GM12878 (cell line): Measurements from ENCODE around the gene KRAS. TPM values are rescaled to one million over a fixed set of nuclear protein-coding genes. Genes with fewer than 3 reads are reported as not detected.

Source experiments
- ASH2L ChIP-seq: fragments of 300-600, 200-600 bp; sonication (generic); IDR thresholded peaks from 2 replicates; pipeline ENCODE4 v1.6.1; 2017; ENCODE audit warnings: low read depth, mild to moderate bottlenecking, borderline replicate concordance
- CEBPB ChIP-seq, 2 experiments: fragments of 150-350 bp in 1 of 2; IDR thresholded peaks; 2 replicates each; pipeline ENCODE4 v1.6.1; 2012 to 2014; ENCODE audit warnings: low read depth in 2 of 2, low read length in 2 of 2, borderline replicate concordance in 1 of 2, inconsistent platforms in 1 of 2
- HCFC1 ChIP-seq: fragments of 150-350 bp; IDR thresholded peaks from 2 replicates; pipeline ENCODE4 v1.6.1; 2014; ENCODE audit warnings: low read length
- IKZF2 ChIP-seq, 2 experiments: fragments of 450-650 bp; IDR thresholded peaks; 2 replicates each; pipeline ENCODE4 v1.6.1; 2017; ENCODE audit warnings: mild to moderate bottlenecking in 2 of 2, moderate library complexity in 2 of 2
- JUND ChIP-seq: IDR thresholded peaks from 2 replicates; pipeline ENCODE4 v1.6.1; 2012; ENCODE audit warnings: low read depth, mild to moderate bottlenecking, low read length, improper control_type of control experiment, moderate library complexity
- MYC ChIP-seq: IDR thresholded peaks from 2 replicates; pipeline ENCODE4 v1.6.1; 2011; ENCODE audit warnings: mild to moderate bottlenecking, low read length, moderate library complexity, inconsistent platforms; ENCODE audit not compliant: insufficient read depth, insufficient replicate concordance, insufficient read length, severe bottlenecking
- NFYB ChIP-seq: IDR thresholded peaks from 2 replicates; pipeline ENCODE4 v1.6.1; 2011; ENCODE audit warnings: low read depth, mild to moderate bottlenecking, low read length, improper control_type of control experiment, moderate library complexity; ENCODE audit not compliant: insufficient read depth
- NR2C1 ChIP-seq: fragments of 450-650 bp; IDR thresholded peaks from 2 replicates; pipeline ENCODE4 v1.6.1; 2017; ENCODE audit warnings: antibody characterized with exemption, mild to moderate bottlenecking, moderate library complexity
- RAD21 ChIP-seq: IDR thresholded peaks from 2 replicates; pipeline ENCODE4 v1.6.1; 2011; ENCODE audit warnings: mild to moderate bottlenecking, low read depth, low read length, moderate library complexity; ENCODE audit not compliant: insufficient read depth
- SIN3A ChIP-seq: IDR thresholded peaks from 2 replicates; pipeline ENCODE4 v1.6.1; 2012; ENCODE audit warnings: low read depth, low read length, improper control_type of control experiment
- SRF ChIP-seq, 2 experiments: IDR thresholded peaks; 2 replicates each; pipeline ENCODE4 v1.6.1; 2011; ENCODE audit warnings: low read depth in 2 of 2, low read length in 2 of 2, mild to moderate bottlenecking in 1 of 2, moderate library complexity in 1 of 2
- STAT1 ChIP-seq: fragments of 450-650 bp; conservative IDR thresholded peaks from 2 replicates; pipeline ENCODE4 v1.6.1; 2014; ENCODE audit warnings: antibody characterized with exemption, mild to moderate bottlenecking
- TAF1 ChIP-seq: IDR thresholded peaks from 2 replicates; pipeline ENCODE4 v1.6.1; 2011; ENCODE audit warnings: mild to moderate bottlenecking, low read depth, low read length, borderline replicate concordance
- TBL1XR1 ChIP-seq: IDR thresholded peaks from 2 replicates; pipeline ENCODE4 v1.6.1; 2012; ENCODE audit warnings: low read depth, low read length, improper control_type of control experiment
- ZBTB33 ChIP-seq: fragments of 450-650 bp; IDR thresholded peaks from 2 replicates; pipeline ENCODE4 v1.6.1; 2017; ENCODE audit warnings: mild to moderate bottlenecking
- ZNF384 ChIP-seq: IDR thresholded peaks from 2 replicates; pipeline ENCODE4 v1.6.1; 2012; ENCODE audit warnings: low read depth, mild to moderate bottlenecking, low read length, improper control_type of control experiment, borderline replicate concordance
- ZNF687 ChIP-seq: fragments of 450-650 bp; IDR thresholded peaks from 2 replicates; pipeline ENCODE4 v1.6.1; 2017; ENCODE audit warnings: mild to moderate bottlenecking, moderate library complexity
- polyA plus RNA-seq, 11 experiments: library from polyadenylated mRNA; depleted of rRNA in 4 of 11; unstranded in 6 of 11; stranded (reverse) in 5 of 11; fragments of >200 nt; fragmentation: Nextera tagmentation in 4 of 11; fragmentation: Illumina TruSeq in 1 of 11; extraction: Ambion mirVana in 4 of 11; extraction: Trizol in 1 of 11; gene quantifications; 1 replicate in 1 of 11; 2 replicates in 10 of 11; pipeline versions ENCODE4 v1.2.1 to v1.2.3, GENCODE V29; 2011 to 2016; ENCODE audit warnings: inconsistent platforms in 2 of 11, missing spikeins in 2 of 11, low read depth in 1 of 11
- total RNA-seq, 4 experiments: library from RNA; depleted of rRNA in 3 of 4; stranded (reverse); fragments of >200 nt in 3 of 4; fragmentation: Illumina TruSeq in 1 of 4; extraction: Trizol in 1 of 4; gene quantifications; 2 replicates each; pipeline versions ENCODE4 v1.2.1 to v1.2.3, GENCODE V29; 2013 to 2021
- TF ChIP-seq, protein P1 (sequence below): fragments of 150-350 bp; IDR thresholded peaks from 2 replicates; pipeline ENCODE4 v1.6.1; 2016; ENCODE audit warnings: low read depth, low read length

Gene KRAS
- total and polyA plus RNA-seq, 10 of the 15 experiments (the other 5 are each of a cell fraction or from before 2014, with no cell fraction given), result 3.1 to 23.8 (median 8.0) TPM

GRCh38 chr12:25195056-25195971, 55.4 kb downstream of the KRAS start, which contains the start of the genes DNAI7 and ETFRF1 (continued):
- TF ChIP-seq ZBTB33 (no peak), RAD21 (no peak), ZNF687 (no peak), TAF1 (peak; percentile 65), JUND (no peak), TBL1XR1 (no peak), MYC (no peak), SRF (IDR thresholded peaks at IDR 0.05; ENCODE audit: low read depth in 2 of 2, low read length in 2 of 2) (no peak), ASH2L (0 out of 2 replicates have a peak, but pooled peaks have one; percentile 0), HCFC1 (no peak; the same call in 1 of the 2 replicates), SIN3A (peak; percentile 88; the same call in 1 of the 2 replicates), NR2C1 (no peak), ZNF384 (no peak), STAT1 (no peak), CEBPB (IDR thresholded peaks at IDR 0.05; ENCODE audit: borderline replicate concordance in 1 of 2, low read depth in 2 of 2, low read length in 2 of 2) (no peak), NFYB (no peak), IKZF2 (IDR thresholded peaks at IDR 0.05) (peak in 1 of 2 experiments; percentile 67; a peak in 2 of 4 replicates)
- TF ChIP-seq, protein P1, sequence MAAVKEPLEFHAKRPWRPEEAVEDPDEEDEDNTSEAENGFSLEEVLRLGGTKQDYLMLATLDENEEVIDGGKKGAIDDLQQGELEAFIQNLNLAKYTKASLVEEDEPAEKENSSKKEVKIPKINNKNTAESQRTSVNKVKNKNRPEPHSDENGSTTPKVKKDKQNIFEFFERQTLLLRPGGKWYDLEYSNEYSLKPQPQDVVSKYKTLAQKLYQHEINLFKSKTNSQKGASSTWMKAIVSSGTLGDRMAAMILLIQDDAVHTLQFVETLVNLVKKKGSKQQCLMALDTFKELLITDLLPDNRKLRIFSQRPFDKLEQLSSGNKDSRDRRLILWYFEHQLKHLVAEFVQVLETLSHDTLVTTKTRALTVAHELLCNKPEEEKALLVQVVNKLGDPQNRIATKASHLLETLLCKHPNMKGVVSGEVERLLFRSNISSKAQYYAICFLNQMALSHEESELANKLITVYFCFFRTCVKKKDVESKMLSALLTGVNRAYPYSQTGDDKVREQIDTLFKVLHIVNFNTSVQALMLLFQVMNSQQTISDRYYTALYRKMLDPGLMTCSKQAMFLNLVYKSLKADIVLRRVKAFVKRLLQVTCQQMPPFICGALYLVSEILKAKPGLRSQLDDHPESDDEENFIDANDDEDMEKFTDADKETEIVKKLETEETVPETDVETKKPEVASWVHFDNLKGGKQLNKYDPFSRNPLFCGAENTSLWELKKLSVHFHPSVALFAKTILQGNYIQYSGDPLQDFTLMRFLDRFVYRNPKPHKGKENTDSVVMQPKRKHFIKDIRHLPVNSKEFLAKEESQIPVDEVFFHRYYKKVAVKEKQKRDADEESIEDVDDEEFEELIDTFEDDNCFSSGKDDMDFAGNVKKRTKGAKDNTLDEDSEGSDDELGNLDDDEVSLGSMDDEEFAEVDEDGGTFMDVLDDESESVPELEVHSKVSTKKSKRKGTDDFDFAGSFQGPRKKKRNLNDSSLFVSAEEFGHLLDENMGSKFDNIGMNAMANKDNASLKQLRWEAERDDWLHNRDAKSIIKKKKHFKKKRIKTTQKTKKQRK, result no peak
